Esophagus muscularis mucosa (tissue), 4 donors: Measurements from ENCODE around the gene TRAPPC13. TPM values are rescaled to one million over a fixed set of nuclear protein-coding genes. Genes with fewer than 3 reads are reported as not detected.
"Not testable (repeated sequence)": the region's sequence is repeated elsewhere in the genome, so short reads cannot be mapped to it uniquely, and the experiment has no call there.

Experiments used
- DNase-seq: peaks from one replicate; pipeline ENCODE4 v3.0.0-alpha.2; 2017; ENCODE audit errors: extremely low spot score
- H3K27ac ChIP-seq, 4 donors: fragments of 200-600 bp; sonication (generic); replicated peaks in 1 of 4; 1 replicate in 3 of 4; 2 replicates in 1 of 4; pipeline ENCODE4 v1.5.1; 2016 to 2019; ENCODE audit warnings: mild to moderate bottlenecking in 1 of 4
- H3K27me3 ChIP-seq, 4 donors: fragments of 200-600 bp; sonication (generic); one replicate each; pipeline versions ENCODE4 v1.5.1 to v1.6.0; 2016 to 2019
- H3K36me3 ChIP-seq, 4 donors: fragments of 200-600 bp; sonication (generic); one replicate each; pipeline ENCODE4 v1.5.1; 2016 to 2019
- H3K4me1 ChIP-seq, 4 donors: fragments of 200-600 bp; sonication (generic); one replicate each; pipeline ENCODE4 v1.5.1; 2016 to 2019
- H3K4me3 ChIP-seq, 4 donors: fragments of 200-600 bp; sonication (generic); 1 replicate in 2 of 4; 2 replicates in 2 of 4; pipeline ENCODE4 v1.5.1; 2016 to 2019; ENCODE audit warnings: mild to moderate bottlenecking in 4 of 4, moderate library complexity in 1 of 4
- H3K9me3 ChIP-seq, 4 donors: fragments of 200-600 bp; sonication (generic); 1 replicate in 3 of 4; 2 replicates in 1 of 4; pipeline ENCODE4 v1.5.1; 2016 to 2019
- CTCF ChIP-seq, 3 experiments: fragments of 200-600 bp in 2 of 3; fragments of 450-650 bp in 1 of 3; sonication (generic) in 2 of 3; IDR thresholded peaks; one replicate each; pipeline ENCODE4 v1.5.1; 2017 to 2019; ENCODE audit warnings: antibody characterized with exemption in 3 of 3, mild to moderate bottlenecking in 2 of 3, moderate library complexity in 1 of 3
- EP300 ChIP-seq: sonication (generic); formaldehyde crosslinking; IDR thresholded peaks from one replicate; pipeline ENCODE4 v1.6.1; 2017; ENCODE audit warnings: antibody characterized with exemption
- POLR2A ChIP-seq: fragments of 450-650 bp; IDR thresholded peaks from one replicate; pipeline ENCODE4 v1.6.1; 2017; ENCODE audit warnings: antibody characterized with exemption, moderate library complexity, mild to moderate bottlenecking, low read depth
- POLR2AphosphoS5 ChIP-seq, 2 donors: sonication (generic); formaldehyde crosslinking; IDR thresholded peaks; one replicate each; pipeline ENCODE4 v1.6.1; 2017; ENCODE audit warnings: antibody characterized with exemption in 2 of 2
- WGBS: methylation state at CpG from one replicate; pipeline ENCODE4 v1.1.5; 2018; 5-methylcytosine and 5-hydroxymethylcytosine counted together
- intact Hi-C: fragments of 100-400 bp; cut with DNase I; formaldehyde crosslinking; loops from one replicate; pipeline ENCODE4 v1.15.1; 2023
- total RNA-seq, 4 donors: library from RNA; depleted of rRNA; stranded (reverse); fragments of >200 nt; gene quantifications; one replicate each; pipeline versions ENCODE4 v1.1.0 to v1.2.1, GENCODE V29; 2016

TRAPPC13 gene
- 10 to 100 TPM; 15.4 to 29.5 (median 16.7) TPM for total RNA-seq

- intact Hi-C loops, result no loop called here
- H3K27ac ChIP-seq, result peak within 1 kb of the TSS; percentile 80 to 85 (median 83)
- peaks cover 0 to 8% (median 4%) of the 10 kb centered on the region in 4 donors for H3K36me3 ChIP-seq
- peak; percentile 95 for DNase-seq
- no peaks in the 10 kb centered on the region for H3K27me3 ChIP-seq
- peaks cover 34 to 54% (median 42%) of the 10 kb centered on the region in 4 donors for H3K4me1 ChIP-seq
- H3K9me3 ChIP-seq, result no peaks in the 10 kb centered on the region
- no peak for TF ChIP-seq POLR2A
- TF ChIP-seq POLR2AphosphoS5 (IDR thresholded peaks at IDR 0.05), result peak; percentile 69 to 71
- 0% methylated on average over 36 of the region's 36 CpGs for WGBS
- H3K4me3 ChIP-seq, result peak within 1 kb of the TSS; percentile 67 to 98 (median 74)
These were observed at the start of gene TRAPPC13, which contains the start of gene SHLD3 for GRCh38 chr5:65624571-65625555. Gene TRAPPC13, plus strand, starts transcription at chr5:65625027. Its CDS starts 34 bp downstream, at chr5:65625061. Gene SHLD3, plus strand, starts transcription at chr5:65625027. Its CDS starts 4,561 bp downstream, at chr5:65629588.

DNA sequence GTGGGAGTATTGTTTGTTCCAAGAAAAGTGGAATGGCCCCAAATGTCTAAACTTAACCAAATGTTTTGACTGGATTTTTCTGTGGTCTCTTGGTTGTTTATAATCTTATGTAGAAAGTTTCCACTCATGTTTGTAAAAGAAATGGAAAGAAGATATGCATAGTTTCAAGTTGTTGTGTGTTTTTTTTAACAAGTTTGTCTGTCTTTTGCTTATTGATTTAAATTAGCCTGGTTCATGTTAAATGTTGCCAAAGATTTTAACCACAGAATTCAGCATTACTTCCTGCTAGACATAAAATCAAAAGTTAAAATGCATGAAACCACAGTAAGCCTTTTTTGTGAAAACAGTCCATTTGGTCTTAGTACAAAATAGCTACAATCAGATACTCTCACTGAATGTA, 47.7 kb upstream of the TRAPPC13 start:
- H3K27ac ChIP-seq, result no peak overlapping the region
- H3K27me3 ChIP-seq, result no peaks in the 10 kb centered on the region
- H3K9me3 ChIP-seq, result no peaks in the 10 kb centered on the region
- peaks cover 3 to 74% (median 46%) of the 10 kb centered on the region in 4 donors for H3K36me3 ChIP-seq
- H3K4me1 ChIP-seq, result no peaks in the 10 kb centered on the region
- DNase-seq, result no peak
- H3K4me3 ChIP-seq, result no peak overlapping the region
- no peak for TF ChIP-seq POLR2A
- no peak for TF ChIP-seq POLR2AphosphoS5 (IDR thresholded peaks at IDR 0.05)
- intact Hi-C loops, result no loop called here

- H3K36me3 ChIP-seq, result peaks cover 19 to 97% (median 79%) of the 10 kb centered on the region in 4 donors
These were observed 36.1 kb upstream of the TRAPPC13 start for GRCh38 chr5:65588694-65589093.

DNA sequence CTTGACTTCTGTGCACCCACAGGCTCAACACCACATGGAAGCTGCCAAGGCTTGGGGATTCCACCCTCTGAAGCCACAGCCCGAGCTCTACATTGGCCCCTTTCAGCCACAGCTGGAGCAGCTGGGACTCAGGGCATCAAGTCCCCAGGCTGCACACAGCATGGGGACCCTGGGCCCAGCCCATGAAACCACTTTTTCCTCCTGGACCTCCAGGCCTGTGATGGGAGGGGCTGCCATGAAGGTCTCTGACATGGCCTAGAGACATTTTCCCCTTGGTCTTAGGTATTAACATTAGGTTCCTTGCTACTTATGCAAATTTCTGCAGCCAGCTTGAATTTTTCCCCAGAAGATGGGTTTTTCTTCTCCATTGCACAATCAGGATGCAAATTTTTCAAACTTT, 23.1 kb upstream of the TRAPPC13 start:
- intact Hi-C loops, DNase-seq, H3K4me1 ChIP-seq, H3K4me3 ChIP-seq, H3K27me3 ChIP-seq, H3K9me3 ChIP-seq, H3K27ac ChIP-seq: not testable (repeated sequence)
- WGBS, result 100% methylated on average over 1 of the region's 1 CpG
- H3K36me3 ChIP-seq, result peaks cover 35 to 96% (median 84%) of the 10 kb centered on the region in 4 donors

More at GRCh38 chr5:65588694-65589093, 36.1 kb upstream of the TRAPPC13 start:
- intact Hi-C loops, result no loop called here
- DNase-seq, result no peak
- Histone ChIP-seq H3K4me3 (no peak overlapping the region), H3K27me3 (no peaks in the 10 kb centered on the region), H3K9me3 (no peaks in the 10 kb centered on the region), H3K4me1 (no peaks in the 10 kb centered on the region), H3K27ac (no peak overlapping the region)
- TF ChIP-seq CTCF (IDR thresholded peaks at IDR 0.05) (no peak), POLR2AphosphoS5 (IDR thresholded peaks at IDR 0.05) (no peak), EP300 (no peak), POLR2A (no peak)
- WGBS, result 94% methylated on average over 2 of the region's 2 CpGs

- Histone ChIP-seq H3K4me1 (no peaks in the 10 kb centered on the region), H3K36me3 (peaks cover 31 to 96% (median 81%) of the 10 kb centered on the region in 4 donors), H3K27me3 (no peaks in the 10 kb centered on the region), H3K4me3 (no peak overlapping the region), H3K9me3 (no peaks in the 10 kb centered on the region), H3K27ac (no peak overlapping the region)
- intact Hi-C loops, result no loop called here
- no peak for TF ChIP-seq POLR2A
- TF ChIP-seq CTCF (IDR thresholded peaks at IDR 0.05), result no peak
- TF ChIP-seq POLR2AphosphoS5 (IDR thresholded peaks at IDR 0.05), result no peak
- TF ChIP-seq EP300, result no peak
- 86% methylated on average over 3 of the region's 3 CpGs for WGBS
- no peak for DNase-seq
These were observed 13.3 kb upstream of the TRAPPC13 start for GRCh38 chr5:65611524-65611923.

- no peaks in the 10 kb centered on the region for H3K27me3 ChIP-seq
- H3K27ac ChIP-seq, result no peak overlapping the region
- DNase-seq, result no peak
- H3K9me3 ChIP-seq, result no peaks in the 10 kb centered on the region
- peaks cover 31 to 93% (median 74%) of the 10 kb centered on the region in 4 donors for H3K36me3 ChIP-seq
- WGBS, result 91% methylated on average over 4 of the region's 4 CpGs
- TF ChIP-seq EP300 (no peak), POLR2AphosphoS5 (IDR thresholded peaks at IDR 0.05) (no peak), POLR2A (no peak), CTCF (IDR thresholded peaks at IDR 0.05) (no peak)
- H3K4me1 ChIP-seq, result no peaks in the 10 kb centered on the region
- no peak overlapping the region for H3K4me3 ChIP-seq
- intact Hi-C loops, result no loop called here
These were observed 12.4 kb upstream of the TRAPPC13 start for GRCh38 chr5:65612298-65612907.
